GM19035 (cell line): ENCODE data around the gene TEX101.

Source experiments
- ATAC-seq: cut with Tn5 transposase; IDR thresholded peaks from one replicate; pipeline ENCODE4 v1.9.1; 2021; ENCODE audit not compliant: unreplicated experiment

Gene TEX101

GRCh38 chr19:43445426-43445825 lies 30.7 kb downstream of the TEX101 start:
- no peak for ATAC-seq

DNA sequence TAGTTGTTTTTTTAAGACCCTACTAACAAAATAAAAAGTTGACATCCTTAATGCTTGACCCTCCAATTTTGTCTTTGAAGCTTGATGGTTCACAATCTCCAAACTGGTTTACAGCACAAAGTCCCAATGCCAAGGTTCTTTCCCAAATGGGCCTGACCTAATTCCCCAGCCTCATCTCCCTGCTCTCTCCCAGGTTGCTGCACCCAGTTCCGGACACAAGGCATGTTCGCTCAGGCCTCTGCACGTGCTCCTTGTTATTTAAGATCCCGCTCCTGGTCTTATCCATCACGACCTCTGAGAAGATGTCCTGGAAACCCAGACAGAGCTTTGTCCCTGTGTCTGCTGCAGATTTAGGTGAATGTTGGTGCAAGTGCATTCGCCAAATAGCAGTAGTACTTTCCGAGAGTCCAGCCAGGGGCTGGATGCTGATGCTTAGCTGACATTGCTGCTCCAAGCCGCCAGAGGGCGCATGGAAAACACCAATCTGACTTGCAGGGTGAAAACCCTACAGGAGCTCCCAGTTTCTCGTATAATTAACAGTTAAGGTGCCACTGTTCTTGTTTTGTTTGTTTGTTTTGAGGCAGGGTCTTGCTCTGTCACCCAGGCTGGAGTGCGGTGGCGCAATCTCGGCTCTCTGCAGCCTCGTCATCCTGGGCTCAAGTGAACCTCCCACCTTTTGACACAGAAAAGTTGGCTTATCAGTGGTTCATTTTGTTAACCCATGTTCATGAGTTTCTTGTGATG lies 32.2 kb downstream of the TEX101 start:
- no peak for ATAC-seq

DNA sequence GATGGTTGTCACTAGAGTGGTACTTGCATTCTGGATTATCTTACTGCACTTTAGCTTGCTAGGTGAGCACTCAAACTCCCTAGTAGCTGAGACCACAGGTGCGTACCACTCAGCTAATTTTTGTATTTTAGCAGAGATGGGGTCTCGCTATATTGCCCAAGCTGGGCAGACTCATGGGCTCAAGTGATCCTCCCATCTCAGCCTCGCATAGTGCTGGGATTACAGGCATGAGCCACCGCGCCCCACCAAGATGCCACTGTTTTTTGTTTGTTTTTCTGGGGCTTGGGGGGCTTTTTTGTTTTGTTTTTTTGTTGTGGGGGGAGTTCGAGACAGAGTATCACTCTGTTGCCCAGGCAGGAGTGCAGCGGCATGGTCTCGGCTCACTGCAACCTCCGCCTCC lies 33.0 kb downstream of the TEX101 start:
- ATAC-seq = no peak

GRCh38 chr19:43450545-43450997 lies 35.9 kb downstream of the TEX101 start:
- no peak for ATAC-seq

GRCh38 chr19:43452582-43452981 lies 37.9 kb downstream of the TEX101 start:
- no peak for ATAC-seq

GRCh38 chr19:43454031-43454430 lies 39.3 kb downstream of the TEX101 start:
- no peak for ATAC-seq

DNA sequence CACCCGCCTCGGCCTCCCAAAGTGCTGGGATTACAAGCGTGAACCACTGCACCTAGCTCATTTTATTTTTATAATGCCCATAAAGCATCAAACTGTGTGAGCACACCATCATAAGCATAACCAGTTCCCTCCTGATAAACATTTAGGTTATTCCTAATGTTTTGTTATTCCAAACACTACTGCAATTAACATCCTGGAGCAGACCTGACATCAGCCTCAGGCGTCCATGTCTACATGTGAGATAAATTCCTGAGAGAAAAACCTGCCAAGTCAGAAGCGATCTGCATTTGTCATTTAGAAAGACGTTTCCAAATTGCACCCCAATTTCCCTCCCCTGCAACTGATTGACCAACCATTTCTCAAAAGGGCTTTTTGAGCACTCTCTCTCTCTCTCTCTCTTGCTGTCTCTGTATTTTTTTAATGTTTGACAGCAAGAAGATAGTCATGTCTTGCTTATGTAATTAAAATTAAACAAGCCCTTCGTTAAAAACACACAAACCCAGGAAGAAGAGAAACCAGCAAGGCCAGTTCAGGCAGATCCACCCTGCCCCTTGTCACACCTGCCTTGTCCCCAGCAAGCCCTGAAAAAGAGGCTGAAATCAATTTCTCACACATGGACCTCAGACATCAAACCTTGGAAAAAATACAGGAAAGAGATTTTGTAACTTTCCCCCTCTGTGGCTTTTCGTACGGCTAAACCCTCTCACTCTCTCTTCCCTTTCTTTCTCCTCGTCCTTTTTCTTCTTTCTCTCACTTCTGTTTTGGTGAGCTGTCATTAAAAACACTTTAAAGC lies 40.8 kb downstream of the TEX101 start:
- no peak for ATAC-seq

DNA sequence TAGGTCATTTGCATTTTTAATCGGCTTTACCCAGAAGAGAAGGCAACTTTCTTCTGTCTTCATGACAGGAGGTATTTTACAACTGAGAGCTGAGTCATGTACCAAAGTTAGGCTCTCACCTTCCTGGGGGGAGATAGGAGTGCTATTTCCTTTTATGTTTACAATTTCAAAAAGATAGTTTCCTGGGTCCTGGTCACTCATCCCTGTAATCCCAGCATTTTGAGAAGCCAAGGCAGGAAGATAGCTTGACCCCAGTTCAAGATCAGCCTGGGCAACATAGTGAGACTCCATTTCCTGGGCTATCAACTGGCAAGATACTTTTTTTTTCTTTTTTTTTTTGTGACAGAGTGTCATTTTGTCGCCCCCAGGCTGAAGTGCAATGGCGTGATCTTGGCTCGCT lies 43.1 kb downstream of the TEX101 start:
- ATAC-seq = no peak

DNA sequence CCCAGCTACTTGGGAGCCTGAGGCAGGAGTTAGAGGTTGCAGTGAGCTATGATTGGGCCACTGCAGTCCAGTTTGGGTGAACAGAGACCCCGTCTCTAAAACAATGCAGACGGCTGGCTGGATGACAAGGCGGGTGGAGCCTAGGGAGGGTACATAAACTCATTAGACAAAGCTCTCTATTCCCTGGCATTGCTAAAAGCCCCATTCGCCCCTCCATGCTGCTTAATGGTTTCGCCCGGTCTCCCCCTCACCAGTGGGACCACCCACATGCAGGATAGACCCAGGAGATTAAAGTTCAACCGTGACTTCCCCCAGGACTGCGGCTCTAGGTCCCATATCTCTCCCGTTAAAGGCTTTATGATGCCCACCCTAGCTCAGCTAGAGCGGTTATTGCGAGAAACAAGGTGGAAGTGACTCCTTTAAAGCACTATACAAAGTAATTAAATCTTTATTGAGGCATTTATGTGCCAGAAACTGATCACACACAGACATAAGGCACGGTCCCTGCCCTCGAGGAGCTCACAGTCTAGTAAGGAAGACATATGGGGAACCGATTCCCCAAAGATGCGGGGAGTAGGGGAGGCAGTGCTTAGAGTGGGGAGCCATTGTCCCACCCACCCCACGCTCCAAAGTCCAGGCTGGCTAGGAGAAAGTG lies 45.8 kb downstream of the TEX101 start:
- ATAC-seq = no peak

- ATAC-seq = no peak
These were observed 46.6 kb downstream of the TEX101 start for GRCh38 chr19:43461303-43461702.

DNA sequence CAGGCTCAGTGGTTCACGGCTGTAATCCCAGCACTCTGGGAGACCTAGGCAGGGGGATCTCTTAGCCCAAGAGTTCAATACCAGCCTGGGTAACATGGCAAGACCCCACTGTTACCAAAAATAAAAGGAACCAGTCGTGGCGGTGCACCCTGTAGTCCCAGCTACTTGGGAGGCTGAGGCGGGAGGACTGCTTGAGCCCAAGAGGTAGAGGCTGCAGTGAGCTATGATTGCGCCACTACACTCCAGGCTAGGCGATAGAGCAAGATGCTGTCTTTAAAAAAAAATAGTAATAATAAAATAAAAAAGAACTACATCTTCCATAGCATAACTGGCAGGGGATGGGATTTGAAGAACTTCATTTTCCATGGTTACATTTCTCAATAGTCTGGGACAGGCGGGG lies 47.7 kb downstream of the TEX101 start:
- ATAC-seq = no peak

DNA sequence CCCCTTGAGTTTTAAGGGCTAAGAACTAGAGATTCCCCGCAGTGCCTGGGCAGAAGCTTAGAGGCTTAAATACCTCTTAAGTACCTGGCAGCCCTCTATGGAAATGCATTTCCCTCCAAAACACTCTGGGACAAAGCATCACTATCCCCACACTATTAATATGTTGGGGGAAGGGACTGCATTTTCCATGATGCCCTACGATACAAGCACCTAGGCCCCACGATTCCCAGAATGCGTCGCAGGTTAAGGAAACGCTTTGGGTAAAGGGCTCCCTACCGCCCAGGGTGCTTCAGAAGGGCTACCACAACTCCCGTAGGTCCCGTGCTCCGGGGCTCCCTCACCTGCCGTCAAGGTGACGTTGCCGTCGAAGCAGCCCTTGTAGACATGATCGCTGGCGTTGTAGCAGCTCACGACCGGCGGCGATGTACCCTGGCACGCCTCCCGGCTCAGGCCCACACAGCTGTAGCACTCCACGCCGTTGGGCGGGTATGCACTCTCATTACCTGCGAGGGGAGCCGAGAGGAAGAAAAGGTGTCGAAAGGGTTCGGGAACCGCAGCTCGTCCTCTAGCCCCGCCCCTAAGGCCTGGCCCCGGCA lies 48.2 kb downstream of the TEX101 start:
- no peak for ATAC-seq

DNA sequence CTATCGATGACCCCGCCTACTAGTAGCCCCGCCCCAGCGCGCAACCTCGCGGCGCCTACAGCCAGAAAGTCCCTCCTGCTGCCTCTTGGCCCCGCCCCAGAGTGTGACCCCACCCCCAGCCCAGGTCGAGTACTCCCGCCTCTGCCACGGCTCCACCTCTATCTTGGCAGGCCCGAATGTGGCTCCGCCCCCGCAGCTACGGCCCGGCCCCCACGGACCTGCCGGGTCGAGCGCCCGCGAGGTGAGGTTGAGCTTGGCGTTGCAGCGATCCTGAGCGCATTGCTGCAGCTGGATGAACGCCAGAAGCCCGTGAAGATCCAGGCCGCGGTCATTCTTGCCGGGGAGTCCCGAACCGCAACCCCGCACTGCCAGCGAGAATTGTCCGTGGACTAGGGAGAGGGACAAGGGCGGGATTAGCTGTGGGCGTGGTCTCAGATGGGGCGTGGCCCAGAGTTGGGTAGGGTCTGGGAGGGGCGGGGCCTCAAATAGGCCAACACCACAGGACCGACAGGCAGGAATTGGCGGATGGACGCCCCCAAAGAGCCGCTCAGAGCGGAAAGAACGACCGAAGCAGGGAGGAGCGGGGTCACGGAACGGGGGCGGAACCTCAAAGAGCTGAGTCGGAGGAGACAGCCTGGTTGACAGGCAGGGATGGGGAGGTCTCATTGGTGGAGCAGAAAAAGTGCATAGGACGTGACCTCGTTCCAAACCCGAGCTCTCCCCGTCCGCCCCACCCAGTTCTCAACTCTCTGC lies 48.9 kb downstream of the TEX101 start:
- ATAC-seq = peak; percentile 87

DNA sequence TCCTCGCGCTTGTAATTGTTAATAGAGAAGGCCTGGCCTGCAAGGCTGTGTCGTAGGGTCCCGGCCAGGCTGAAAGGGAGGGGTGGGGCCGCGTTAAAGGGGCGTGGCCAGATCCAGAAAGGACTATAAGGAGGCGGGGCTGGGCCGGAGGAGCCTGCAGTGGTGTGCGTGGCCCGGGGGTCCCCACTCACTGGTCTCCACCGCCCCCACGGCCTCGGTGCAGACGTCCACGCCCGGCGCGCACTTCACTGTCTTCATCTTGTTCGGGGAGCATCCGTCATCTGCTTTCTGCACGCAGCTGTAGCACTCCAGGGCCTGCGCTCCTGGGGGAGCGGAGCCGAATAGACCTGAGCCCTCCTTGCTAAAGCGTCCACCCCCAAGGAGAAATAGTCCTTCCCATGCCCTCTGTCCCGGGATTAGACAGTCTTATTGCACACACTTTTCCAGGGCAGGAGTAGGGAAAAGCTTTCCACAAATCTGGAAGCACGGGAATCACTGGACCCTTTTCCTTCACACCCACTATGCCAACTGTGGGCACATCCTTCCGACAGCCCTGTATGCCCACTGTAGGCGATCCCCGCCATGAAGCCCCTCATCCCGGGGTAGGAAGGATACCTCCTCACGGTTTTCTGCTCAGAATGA lies 49.6 kb downstream of the TEX101 start:
- ATAC-seq = peak; percentile 38

DNA sequence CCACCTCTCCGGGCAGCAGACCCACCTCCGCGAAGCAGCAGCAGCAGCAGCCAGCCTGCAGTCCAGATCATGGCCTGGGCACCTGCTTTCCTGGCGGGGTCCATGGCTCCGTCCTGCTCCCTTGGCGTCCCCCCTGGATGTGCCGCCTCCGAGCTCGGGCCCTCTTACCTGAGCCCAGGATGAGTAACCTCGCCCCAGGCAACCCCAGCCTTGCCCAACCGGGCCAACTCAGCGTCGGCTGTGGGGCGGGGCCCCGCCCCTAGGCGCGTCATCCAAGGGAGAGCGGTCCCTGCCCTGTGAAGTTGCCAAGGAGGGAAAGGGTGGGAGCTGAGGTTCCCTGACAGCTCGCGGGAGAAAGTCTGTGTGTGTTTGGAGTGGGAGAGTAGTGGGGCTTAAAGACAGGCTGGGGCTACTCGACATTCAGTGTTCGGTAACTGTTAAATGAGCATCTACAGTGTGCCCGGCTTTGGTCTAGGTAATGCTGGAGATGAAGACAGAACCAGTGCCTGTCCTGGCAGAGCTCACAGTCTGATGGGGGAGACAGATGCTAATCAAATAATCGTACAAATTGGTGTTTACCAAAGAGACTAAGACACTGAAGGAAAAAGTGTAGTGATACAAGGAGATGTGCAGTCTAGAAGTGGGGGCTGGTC lies 50.9 kb downstream of the TEX101 start, which contains the start of gene LYPD3:
Gene LYPD3 (minus strand): TSS at position 141 of the 653 bp plus-strand sequence. CDS start 37 bp downstream, at position 104.
- ATAC-seq = no peak

GRCh38 chr19:43466793-43467192 lies 52.1 kb downstream of the TEX101 start:
- no peak for ATAC-seq

- ATAC-seq = no peak
These were observed 52.6 kb downstream of the TEX101 start for GRCh38 chr19:43467276-43467675.

- ATAC-seq = no peak
These were observed 53.0 kb downstream of the TEX101 start for GRCh38 chr19:43467730-43468129.
